ENCODE data around the gene FBXL7.
A peak's percentile ranks its signal among the peaks of the same experiment; 100 is the strongest.

Gene FBXL7

DNA sequence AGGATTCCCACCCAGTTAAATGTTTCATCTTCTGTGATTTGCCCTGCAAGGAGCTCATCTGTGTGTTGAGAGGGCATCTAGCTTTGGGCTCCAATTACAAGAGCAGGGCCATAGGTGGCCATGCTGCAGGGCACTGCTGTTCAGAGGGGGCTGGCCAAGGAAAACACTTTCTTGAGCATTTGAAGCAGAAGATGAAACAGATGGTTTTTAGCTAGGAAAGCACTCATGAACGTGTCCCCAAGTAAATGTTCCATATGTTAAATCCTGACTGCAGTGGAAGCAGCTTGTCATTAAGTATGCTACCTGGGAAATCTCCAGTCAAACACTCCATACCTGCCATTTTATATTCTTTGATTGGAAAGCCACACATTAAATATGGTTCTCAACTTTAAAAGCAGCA lies 176.6 kb downstream of the FBXL7 start:
- DNase-seq (ENCODE audit: low read depth), result no peak
- no peak for TF ChIP-seq POLR2A (IDR thresholded peaks at IDR 0.05; ENCODE audit: extremely low read depth, insufficient read length)
- no peak for TF ChIP-seq MYC (IDR thresholded peaks at IDR 0.05; ENCODE audit: low read depth, low read length)
- TF ChIP-seq, protein P1, sequence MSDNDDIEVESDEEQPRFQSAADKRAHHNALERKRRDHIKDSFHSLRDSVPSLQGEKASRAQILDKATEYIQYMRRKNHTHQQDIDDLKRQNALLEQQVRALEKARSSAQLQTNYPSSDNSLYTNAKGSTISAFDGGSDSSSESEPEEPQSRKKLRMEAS (IDR thresholded peaks at IDR 0.05; ENCODE audit: low read depth, low read length), result no peak
- TF ChIP-seq, protein P2, sequence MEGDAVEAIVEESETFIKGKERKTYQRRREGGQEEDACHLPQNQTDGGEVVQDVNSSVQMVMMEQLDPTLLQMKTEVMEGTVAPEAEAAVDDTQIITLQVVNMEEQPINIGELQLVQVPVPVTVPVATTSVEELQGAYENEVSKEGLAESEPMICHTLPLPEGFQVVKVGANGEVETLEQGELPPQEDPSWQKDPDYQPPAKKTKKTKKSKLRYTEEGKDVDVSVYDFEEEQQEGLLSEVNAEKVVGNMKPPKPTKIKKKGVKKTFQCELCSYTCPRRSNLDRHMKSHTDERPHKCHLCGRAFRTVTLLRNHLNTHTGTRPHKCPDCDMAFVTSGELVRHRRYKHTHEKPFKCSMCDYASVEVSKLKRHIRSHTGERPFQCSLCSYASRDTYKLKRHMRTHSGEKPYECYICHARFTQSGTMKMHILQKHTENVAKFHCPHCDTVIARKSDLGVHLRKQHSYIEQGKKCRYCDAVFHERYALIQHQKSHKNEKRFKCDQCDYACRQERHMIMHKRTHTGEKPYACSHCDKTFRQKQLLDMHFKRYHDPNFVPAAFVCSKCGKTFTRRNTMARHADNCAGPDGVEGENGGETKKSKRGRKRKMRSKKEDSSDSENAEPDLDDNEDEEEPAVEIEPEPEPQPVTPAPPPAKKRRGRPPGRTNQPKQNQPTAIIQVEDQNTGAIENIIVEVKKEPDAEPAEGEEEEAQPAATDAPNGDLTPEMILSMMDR (IDR thresholded peaks at IDR 0.05; ENCODE audit: low read depth, low read length), result no peak
- H3K4me3 ChIP-seq (ENCODE audit: low read depth, low read length), result no peak overlapping the region

DNA sequence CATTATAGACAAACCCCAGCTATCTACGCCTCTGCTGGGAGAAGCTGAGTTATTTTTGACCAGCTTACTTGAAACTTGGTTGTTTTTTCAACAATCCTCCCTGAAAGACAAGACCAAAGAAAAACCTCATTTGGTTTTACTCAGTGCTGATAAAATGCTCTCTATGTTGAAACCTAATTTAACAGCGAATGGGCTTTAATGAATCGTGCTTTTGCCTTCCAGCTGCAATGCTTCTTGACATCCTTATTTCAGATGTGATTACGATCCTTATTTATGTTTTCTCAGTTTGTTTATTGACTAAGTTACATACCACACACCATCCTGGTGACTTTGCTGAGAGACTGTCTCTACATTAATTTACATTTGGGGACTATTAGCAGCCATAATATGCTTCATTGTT lies 179.2 kb downstream of the FBXL7 start:
- H3K4me3 ChIP-seq (ENCODE audit: low read depth, low read length), result no peak overlapping the region
- TF ChIP-seq MYC (IDR thresholded peaks at IDR 0.05; ENCODE audit: low read depth, low read length), result no peak
- no peak for TF ChIP-seq POLR2A (IDR thresholded peaks at IDR 0.05; ENCODE audit: extremely low read depth, insufficient read length)
- TF ChIP-seq, protein P2 (IDR thresholded peaks at IDR 0.05; ENCODE audit: low read depth, low read length), result no peak
- TF ChIP-seq, protein P1 (IDR thresholded peaks at IDR 0.05; ENCODE audit: low read depth, low read length), result no peak
- DNase-seq (ENCODE audit: low read depth), result no peak

DNA sequence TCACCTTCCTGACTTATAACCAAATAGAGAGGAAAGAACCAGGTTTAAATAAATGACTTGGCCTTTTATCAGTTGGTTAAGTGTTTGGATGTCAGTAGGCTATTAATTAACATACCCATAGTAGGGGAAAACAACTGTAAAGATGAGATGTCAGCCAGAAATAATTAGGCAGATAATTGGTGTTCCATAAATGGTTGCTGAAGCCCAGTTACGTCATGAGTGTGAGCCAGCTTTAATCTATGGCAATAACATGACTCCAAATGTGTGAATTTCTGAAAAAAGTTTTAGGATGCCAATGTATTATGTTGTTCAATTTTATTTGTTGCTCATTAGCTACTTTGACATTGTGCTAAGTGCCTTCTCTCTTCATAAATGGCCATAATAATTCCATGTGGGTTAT lies 180.5 kb downstream of the FBXL7 start:
- no peak for DNase-seq (ENCODE audit: low read depth)
- no peak overlapping the region for H3K4me3 ChIP-seq (ENCODE audit: low read depth, low read length)
- no peak for TF ChIP-seq MYC (IDR thresholded peaks at IDR 0.05; ENCODE audit: low read depth, low read length)
- no peak for TF ChIP-seq POLR2A (IDR thresholded peaks at IDR 0.05; ENCODE audit: extremely low read depth, insufficient read length)
- TF ChIP-seq, protein P1 (IDR thresholded peaks at IDR 0.05; ENCODE audit: low read depth, low read length), result no peak
- TF ChIP-seq, protein P2 (IDR thresholded peaks at IDR 0.05; ENCODE audit: low read depth, low read length), result no peak

DNA sequence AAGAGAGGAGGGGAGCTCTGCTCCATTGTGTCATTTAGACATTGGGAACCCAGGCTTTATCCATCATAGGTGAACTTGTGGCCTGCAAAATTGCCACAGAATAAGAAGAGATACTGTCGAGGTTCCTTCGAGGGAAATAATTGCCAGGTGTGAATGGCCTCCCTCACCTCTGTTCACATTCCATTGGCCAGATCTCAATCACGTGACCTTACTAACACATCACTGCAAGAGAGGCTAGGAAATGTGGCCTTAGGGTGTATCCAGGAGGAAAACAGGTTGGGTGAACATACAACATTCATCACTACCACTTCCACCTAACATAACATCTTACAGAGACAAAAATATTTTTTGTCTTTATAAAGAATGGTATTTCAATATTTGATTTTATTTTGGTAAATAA lies 182.1 kb downstream of the FBXL7 start:
- no peak overlapping the region for H3K4me3 ChIP-seq (ENCODE audit: low read depth, low read length)
- TF ChIP-seq, protein P1 (IDR thresholded peaks at IDR 0.05; ENCODE audit: low read depth, low read length), result no peak
- TF ChIP-seq POLR2A (IDR thresholded peaks at IDR 0.05; ENCODE audit: extremely low read depth, insufficient read length), result no peak
- TF ChIP-seq, protein P2 (IDR thresholded peaks at IDR 0.05; ENCODE audit: low read depth, low read length), result no peak
- TF ChIP-seq MYC (IDR thresholded peaks at IDR 0.05; ENCODE audit: low read depth, low read length), result no peak
- no peak for DNase-seq (ENCODE audit: low read depth)

DNA sequence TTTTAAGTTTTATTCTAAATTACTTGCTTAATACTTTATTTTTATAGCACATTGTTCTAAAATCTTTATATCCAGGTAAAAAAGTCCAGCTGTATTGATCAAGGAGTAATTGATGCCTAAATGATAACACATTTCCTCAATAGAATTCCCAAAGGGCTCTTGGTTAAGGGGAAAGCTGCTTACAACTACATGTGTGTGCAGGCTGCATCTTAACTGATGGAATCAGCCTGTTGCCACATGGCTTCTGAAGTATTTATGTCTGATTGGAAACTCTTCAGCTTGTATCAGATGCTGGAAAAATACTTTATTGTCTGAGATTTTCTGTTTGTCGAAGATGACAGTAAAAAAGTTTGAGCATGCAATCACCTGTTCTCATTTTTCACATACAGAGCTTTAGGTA lies 182.6 kb downstream of the FBXL7 start:
- H3K4me3 ChIP-seq (ENCODE audit: low read depth, low read length), result no peak overlapping the region
- no peak for TF ChIP-seq POLR2A (IDR thresholded peaks at IDR 0.05; ENCODE audit: extremely low read depth, insufficient read length)
- TF ChIP-seq, protein P1 (IDR thresholded peaks at IDR 0.05; ENCODE audit: low read depth, low read length), result no peak
- no peak for DNase-seq (ENCODE audit: low read depth)

DNA sequence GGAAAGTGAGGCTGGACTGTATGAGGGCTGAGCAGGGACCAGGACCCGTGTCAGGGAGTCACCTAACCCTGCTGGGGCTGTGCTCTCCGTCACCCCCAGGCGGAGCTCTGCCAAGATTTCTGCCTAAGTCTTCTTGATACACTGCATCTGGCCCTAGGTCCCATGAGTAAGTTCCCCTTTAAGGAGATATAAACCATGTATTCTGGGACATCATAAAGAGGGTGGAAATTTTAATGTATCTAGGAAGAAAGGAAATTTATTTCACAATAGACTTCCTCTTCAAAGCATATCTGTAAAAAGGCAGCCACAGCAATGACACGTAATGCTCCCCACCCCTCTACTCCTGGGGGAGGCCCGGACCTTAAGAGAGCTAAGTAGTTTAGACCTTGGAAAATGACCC lies 183.4 kb downstream of the FBXL7 start:
- TF ChIP-seq POLR2A (IDR thresholded peaks at IDR 0.05; ENCODE audit: extremely low read depth, insufficient read length), result no peak
- TF ChIP-seq, protein P2 (IDR thresholded peaks at IDR 0.05; ENCODE audit: low read depth, low read length), result peak; percentile 54
- peak; percentile 50 for DNase-seq (ENCODE audit: low read depth)
- no peak overlapping the region for H3K4me3 ChIP-seq (ENCODE audit: low read depth, low read length)

Measured in NB4 (cell line).